ENCODE data around the gene GSTM3. TPM values are rescaled to one million over a fixed set of nuclear protein-coding genes. Genes with fewer than 3 reads are reported as not detected.

The GSTM3 gene
- total RNA-seq, 4 donors from 2014 or later = 34.4 to 223 (median 62.8) TPM

DNA sequence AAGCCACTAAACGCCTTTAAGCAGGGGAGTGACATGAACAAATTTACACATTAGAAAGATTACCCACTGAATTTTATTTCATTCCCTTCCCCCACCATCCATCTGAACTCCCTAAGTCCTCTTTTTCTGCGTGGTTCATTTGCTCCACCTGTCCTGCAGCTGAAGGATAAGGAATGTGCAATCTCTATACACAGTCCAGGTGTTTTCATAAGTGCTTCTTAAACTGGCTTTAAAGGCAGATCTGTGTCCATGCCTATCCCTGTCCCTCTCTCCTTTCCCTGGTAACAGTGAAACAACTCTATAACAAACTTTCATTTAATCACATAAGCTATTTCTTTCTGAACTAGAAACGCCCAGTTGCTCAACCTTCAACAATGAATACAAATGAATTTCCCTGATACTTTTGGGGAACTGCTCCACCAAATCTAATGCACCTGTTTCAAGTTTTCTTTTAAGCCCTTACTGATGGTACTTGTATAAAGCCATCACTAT, 8.4 kb downstream of the GSTM3 start:
- TF ChIP-seq, protein P1, sequence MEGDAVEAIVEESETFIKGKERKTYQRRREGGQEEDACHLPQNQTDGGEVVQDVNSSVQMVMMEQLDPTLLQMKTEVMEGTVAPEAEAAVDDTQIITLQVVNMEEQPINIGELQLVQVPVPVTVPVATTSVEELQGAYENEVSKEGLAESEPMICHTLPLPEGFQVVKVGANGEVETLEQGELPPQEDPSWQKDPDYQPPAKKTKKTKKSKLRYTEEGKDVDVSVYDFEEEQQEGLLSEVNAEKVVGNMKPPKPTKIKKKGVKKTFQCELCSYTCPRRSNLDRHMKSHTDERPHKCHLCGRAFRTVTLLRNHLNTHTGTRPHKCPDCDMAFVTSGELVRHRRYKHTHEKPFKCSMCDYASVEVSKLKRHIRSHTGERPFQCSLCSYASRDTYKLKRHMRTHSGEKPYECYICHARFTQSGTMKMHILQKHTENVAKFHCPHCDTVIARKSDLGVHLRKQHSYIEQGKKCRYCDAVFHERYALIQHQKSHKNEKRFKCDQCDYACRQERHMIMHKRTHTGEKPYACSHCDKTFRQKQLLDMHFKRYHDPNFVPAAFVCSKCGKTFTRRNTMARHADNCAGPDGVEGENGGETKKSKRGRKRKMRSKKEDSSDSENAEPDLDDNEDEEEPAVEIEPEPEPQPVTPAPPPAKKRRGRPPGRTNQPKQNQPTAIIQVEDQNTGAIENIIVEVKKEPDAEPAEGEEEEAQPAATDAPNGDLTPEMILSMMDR (IDR thresholded peaks at IDR 0.05) = no peak
- ATAC-seq (ENCODE audit: low FRiP score) (no peak), DNase-seq (ENCODE audit: low spot score) (no peak)

DNA sequence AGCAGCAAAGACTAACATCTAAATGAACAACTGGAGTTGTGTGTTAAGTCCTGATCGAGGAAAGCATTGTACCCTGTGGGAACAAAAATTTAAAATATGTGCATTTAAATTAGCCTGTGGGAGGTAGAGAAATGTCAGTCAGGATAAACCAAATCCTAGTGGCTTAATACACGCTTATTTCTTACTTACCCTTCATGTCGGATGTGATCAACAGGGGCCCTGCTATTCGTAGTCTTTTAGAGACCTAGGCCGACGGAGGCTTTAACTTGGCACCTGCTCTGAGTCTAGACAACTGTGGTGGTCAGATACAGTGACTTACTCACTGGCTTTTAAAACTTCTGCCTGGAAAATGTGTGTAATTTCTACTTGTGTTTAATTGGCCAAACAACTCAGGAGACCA, 10.2 kb downstream of the GSTM3 start:
- DNase-seq (ENCODE audit: low spot score) = no peak
- ATAC-seq (ENCODE audit: low FRiP score) = no peak
- TF ChIP-seq, protein P1 (IDR thresholded peaks at IDR 0.05) = no peak

DNA sequence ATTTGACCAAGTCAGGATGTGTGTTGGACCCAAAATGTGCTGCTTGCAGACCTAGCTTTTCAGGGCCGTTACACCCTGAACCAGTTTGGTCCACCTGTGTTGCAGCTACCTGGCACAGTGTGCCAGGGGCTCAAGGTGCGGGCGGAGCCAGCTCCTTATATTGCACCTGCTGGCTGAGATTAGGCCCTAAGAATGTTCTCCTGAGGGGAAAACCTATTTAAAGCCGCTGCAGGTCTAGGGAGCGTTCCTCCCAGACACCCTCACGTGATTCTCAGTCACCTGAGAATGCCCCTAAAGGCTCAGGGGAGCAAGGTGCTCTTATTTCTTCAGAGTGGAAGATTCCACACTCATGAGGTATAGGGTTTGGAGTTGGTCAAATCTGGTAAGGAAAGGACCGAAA, 12.0 kb downstream of the GSTM3 start:
- no peak for DNase-seq (ENCODE audit: low spot score)
- TF ChIP-seq, protein P1 (IDR thresholded peaks at IDR 0.05) = no peak
- no peak for ATAC-seq (ENCODE audit: low FRiP score)

DNA sequence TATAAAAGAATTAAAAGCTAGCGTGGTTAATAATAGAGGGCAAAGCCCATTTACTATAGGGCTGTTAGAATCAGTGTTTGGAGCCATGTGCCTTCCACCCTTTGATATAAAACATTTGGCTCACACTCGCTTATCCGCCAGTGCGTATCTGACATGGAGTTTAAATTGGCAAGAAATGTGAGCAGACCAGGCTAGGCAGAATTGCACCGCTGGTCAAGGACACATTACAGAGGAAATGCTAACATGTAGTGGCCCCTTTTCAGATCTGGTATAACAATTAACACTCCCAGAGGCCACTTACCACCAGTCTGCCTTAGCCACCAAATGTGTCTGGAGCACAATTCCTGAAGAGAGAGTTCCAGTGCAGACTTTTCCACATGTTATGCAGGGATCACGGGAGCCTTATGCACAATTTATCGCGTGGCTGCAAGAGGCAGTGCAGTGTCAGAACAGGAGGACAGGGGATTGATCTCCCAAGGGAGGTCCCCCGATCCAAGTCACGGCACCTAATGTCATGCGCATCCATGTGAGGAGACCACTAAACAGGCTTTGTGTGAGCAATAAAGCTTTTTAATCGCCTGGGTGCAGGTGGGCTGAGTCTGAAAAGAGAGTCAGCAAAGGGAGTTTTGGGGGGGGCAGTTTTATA, 14.0 kb downstream of the GSTM3 start:
- TF ChIP-seq, protein P1 (IDR thresholded peaks at IDR 0.05) = no peak
- ATAC-seq (ENCODE audit: low FRiP score) (no peak), DNase-seq (ENCODE audit: low spot score) (no peak)

DNA sequence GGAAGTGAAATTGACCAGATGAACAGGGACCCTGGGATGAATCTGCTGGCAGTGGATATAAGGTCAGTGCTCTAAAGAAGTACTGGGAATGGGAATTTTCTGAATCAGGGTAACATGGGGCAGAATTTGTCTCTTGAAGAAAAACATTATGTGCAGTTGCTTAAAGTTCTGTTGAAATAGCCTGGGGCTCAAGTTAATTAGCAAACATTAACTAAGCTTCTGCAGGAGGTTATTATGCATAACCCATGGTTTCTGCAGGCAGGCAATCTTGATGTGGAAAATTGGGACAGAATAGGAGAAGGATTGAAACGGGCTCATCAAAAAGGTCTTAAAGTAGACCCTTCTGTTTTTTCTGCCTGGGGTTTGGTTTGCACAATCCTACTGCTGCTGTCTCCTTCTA, 14.8 kb downstream of the GSTM3 start:
- TF ChIP-seq, protein P1 (IDR thresholded peaks at IDR 0.05) = no peak
- DNase-seq (ENCODE audit: low spot score) = no peak
- ATAC-seq (ENCODE audit: low FRiP score) = no peak

DNA sequence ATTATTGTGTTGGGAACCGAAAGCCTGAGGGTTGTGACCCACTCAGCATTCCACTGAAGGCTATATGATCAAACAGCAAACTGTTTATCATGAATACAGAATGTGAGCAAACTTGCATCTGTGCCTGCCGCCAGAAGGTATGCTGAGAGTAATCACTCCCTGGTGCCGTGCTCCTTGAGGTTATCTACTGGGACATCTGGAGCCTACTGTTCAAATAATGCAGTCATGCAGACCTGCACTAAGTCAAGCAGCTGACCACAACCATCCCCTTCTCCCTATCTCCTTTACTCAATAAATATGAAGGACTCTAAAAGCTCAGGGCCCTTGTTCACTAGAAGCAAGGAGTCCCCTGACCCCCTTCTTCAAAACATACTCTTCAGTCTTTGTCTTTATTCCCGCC, 15.3 kb downstream of the GSTM3 start:
- TF ChIP-seq, protein P1 (IDR thresholded peaks at IDR 0.05) = no peak
- DNase-seq (ENCODE audit: low spot score) (no peak), ATAC-seq (ENCODE audit: low FRiP score) (no peak)

DNA sequence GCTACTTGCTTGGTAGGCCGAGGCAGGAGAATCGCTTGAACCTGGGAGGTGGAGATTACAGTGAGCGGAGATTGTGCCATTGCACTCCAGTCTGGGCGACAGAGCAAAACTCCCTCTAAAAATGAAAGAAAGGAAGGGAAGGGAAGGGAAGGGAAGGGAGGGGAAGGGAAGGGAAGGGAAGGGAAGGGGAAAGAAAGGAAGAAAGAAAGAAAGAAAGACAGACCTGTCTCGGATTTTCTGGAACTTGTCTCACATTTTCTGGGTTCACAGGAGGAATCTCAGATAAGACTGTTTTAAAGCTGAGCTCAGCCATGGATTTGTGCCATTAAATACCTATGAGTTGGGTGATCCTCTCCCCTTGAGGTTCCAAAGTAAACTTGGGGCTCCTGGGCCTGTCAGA, 15.9 kb downstream of the GSTM3 start:
- DNase-seq (ENCODE audit: low spot score) (no peak), ATAC-seq (ENCODE audit: low FRiP score) (no peak)
- TF ChIP-seq, protein P1 (IDR thresholded peaks at IDR 0.05) = no peak
